ENCODE data around the gene LANCL1. TPM values are rescaled to one million over a fixed set of nuclear protein-coding genes. Genes with fewer than 3 reads are reported as not detected.
A peak's percentile ranks its signal among the peaks of the same experiment; 100 is the strongest.

Gene LANCL1, protein sequence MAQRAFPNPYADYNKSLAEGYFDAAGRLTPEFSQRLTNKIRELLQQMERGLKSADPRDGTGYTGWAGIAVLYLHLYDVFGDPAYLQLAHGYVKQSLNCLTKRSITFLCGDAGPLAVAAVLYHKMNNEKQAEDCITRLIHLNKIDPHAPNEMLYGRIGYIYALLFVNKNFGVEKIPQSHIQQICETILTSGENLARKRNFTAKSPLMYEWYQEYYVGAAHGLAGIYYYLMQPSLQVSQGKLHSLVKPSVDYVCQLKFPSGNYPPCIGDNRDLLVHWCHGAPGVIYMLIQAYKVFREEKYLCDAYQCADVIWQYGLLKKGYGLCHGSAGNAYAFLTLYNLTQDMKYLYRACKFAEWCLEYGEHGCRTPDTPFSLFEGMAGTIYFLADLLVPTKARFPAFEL
- total RNA-seq (10 to 100 TPM; 46.6 to 59.6 (median 53.2) TPM), polyA plus RNA-seq (20.1 TPM)
- long read RNA-seq, donor 1, full-length matches to known transcripts: 84 of 110 reads
- long read RNA-seq, donor 1, partial matches to known transcripts: 12 of 110 reads
- long read RNA-seq, donor 1, other reads (novel, unspliced or antisense): 14 of 110 reads
- long read RNA-seq, donor 2, full-length matches to known transcripts: 26 of 35 reads
- long read RNA-seq, donor 2, partial matches to known transcripts: 7 of 35 reads
- long read RNA-seq, donor 2, other reads (novel, unspliced or antisense): 2 of 35 reads
- long read RNA-seq, donor 3, full-length matches to known transcripts: 156 of 184 reads
- long read RNA-seq, donor 3, partial matches to known transcripts: 8 of 184 reads
- long read RNA-seq, donor 3, other reads (novel, unspliced or antisense): 20 of 184 reads
- long read RNA-seq, donor 4, full-length matches to known transcripts: 43 of 51 reads
- long read RNA-seq, donor 4, partial matches to known transcripts: 8 of 51 reads
- long read RNA-seq, donor 4, other reads (novel, unspliced or antisense): 0 of 51 reads

DNA sequence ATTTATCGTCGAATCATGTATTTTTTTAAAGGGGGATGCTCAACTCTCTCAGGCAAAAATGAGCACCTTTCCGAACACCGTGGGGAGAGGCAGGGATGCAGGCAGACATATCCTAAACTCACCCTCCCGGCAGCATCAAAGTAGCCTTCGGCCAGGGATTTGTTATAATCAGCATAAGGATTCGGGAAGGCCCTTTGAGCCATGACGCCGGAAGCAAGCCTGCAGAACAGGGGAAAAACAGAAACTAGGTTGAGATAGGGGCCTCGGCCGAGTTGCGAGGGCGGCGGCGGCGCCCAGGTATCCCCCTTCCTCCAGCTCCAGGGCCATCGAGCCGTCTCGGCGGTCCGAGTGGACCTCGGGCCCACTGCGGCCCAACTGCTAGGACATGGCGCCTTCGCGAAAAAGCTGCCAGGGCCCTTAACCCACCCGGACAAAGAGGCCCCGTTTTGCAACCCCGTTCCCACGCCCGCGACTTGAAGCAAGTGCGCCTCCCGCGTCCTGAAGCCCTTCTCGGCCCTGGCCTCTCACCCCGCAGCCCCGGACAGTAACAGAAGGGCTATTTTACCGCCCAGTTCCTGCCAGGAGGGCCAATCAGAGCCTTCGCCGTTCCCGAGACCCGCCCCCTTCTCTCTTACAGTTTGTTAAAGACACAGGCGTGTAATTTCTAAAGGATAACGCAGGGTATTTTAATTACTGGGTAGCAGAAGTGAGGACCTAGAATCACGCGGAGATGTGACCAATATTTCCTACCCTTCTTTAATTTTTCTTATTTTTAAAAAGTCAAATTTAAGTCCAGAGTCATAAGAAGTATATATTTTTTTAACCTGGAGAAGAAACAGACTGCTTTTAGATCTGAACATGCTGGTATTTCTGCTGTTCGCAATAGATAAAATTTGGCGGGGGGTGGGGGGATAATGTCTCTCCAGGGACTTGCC is at the start of gene LANCL1:
Gene LANCL1 (minus strand): TSS at position 566 of the 935 bp plus-strand sequence. CDS start 363 bp downstream, at position 203.
- intact Hi-C loops (cut with DNase I): no loop called here
- DNase-seq (peak; percentile 92 to 96 (median 95)), ATAC-seq (peak; percentile 100)
- Histone ChIP-seq H3K27ac (ENCODE audit: low read length) (peak within 1 kb of the TSS; percentile 10), H3K27me3 (ENCODE audit: control insufficient read depth, insufficient read depth) (no peaks in the 10 kb centered on the region), H3K4me3 (ENCODE audit: low read length) (peak within 1 kb of the TSS; percentile 99), H3K4me1 (ENCODE audit: control insufficient read depth, insufficient read depth, low read length) (no peaks in the 10 kb centered on the region), H3K9me3 (ENCODE audit: control insufficient read depth, low read length) (no peaks in the 10 kb centered on the region)
- WGBS: under 1% methylated on average over 49 of the region's 49 CpGs

DNA sequence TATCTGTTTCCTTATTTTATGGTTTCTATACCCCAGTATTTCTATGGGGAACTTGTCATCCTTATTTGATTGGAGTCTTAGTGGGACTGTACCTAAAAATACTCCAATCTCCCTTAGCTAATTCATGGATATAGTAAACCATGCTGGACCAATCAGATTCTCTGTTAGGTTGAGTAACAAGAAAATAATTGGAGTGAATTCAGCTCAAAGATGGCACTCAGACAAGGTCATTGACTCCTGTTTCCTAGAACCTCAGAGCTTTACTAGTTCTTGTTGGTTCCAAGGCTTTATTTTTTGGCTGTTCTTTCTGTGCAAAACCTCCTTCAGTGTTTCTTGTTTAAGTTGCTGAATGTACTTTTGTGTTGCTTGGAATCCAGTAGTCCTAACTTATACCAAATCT is 48.0 kb upstream of the LANCL1 start:
- Histone ChIP-seq H3K4me3 (ENCODE audit: low read length) (no peak overlapping the region), H3K27ac (ENCODE audit: low read length) (no peak overlapping the region), H3K27me3 (ENCODE audit: control insufficient read depth, insufficient read depth) (no peaks in the 10 kb centered on the region), H3K9me3 (ENCODE audit: control insufficient read depth, low read length) (no peaks in the 10 kb centered on the region), H3K4me1 (ENCODE audit: control insufficient read depth, insufficient read depth, low read length) (no peaks in the 10 kb centered on the region)
- no peak for DNase-seq
- intact Hi-C loops (cut with DNase I): no loop called here
- no peak for ATAC-seq

DNA sequence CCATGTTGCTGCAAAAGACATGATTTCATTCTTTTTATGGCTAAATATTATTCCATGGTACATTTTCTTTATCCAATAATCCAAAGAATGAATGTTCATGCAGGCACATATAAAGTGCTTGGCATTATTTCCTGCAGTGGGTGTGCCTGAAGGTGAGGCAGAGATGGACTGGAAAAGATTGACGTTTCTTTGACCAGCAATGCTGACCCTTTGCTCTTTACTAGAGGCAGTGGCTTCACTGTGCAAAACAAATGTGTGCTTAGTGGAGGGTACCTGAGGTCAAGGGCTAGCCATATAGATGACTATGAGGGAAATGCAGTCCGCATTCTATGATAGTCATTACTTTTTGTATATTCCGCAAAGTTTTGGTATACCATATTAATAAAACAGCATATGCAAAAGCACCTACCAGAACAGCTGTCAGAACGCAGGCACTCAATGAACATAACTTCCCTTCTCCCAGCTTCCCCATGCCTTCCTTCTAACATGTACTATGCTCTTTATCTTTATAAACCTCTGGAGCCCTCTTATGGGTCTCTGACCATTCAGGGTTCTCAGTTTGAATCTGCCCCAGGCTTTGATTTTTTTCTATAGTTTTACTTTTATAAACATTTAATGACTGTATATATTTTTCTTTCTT is 47.2 kb upstream of the LANCL1 start:
- Histone ChIP-seq H3K4me1 (ENCODE audit: control insufficient read depth, insufficient read depth, low read length) (no peaks in the 10 kb centered on the region), H3K27me3 (ENCODE audit: control insufficient read depth, insufficient read depth) (no peaks in the 10 kb centered on the region), H3K27ac (ENCODE audit: low read length) (no peak overlapping the region), H3K4me3 (ENCODE audit: low read length) (no peak overlapping the region), H3K9me3 (ENCODE audit: control insufficient read depth, low read length) (no peaks in the 10 kb centered on the region)
- DNase-seq (no peak), ATAC-seq (no peak)
- WGBS: 82% methylated on average over 4 of the region's 4 CpGs
- intact Hi-C loops (cut with DNase I): no loop called here

DNA sequence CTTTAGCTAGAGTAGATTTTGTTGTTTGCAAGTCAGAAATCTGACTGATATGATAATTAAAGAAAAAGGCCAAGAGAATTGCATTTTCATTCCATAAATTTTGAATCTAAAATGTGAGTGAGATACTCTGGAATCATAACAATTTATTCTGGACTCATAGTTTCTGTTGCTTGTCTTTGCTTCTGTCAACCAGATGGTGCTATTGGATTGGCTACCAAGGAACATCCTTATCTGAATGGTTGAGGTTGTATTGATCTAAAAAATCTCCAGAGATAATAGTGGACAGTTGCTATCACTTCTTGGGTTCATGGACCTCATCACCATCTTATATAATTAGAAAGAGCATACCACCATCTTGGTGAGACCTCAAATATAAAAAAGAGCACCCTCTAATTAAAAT is 45.8 kb upstream of the LANCL1 start:
- intact Hi-C loops (cut with DNase I): no loop called here
- Histone ChIP-seq H3K4me3 (ENCODE audit: low read length) (no peak overlapping the region), H3K27ac (ENCODE audit: low read length) (no peak overlapping the region), H3K4me1 (ENCODE audit: control insufficient read depth, insufficient read depth, low read length) (no peaks in the 10 kb centered on the region), H3K27me3 (ENCODE audit: control insufficient read depth, insufficient read depth) (no peaks in the 10 kb centered on the region), H3K9me3 (ENCODE audit: control insufficient read depth, low read length) (no peaks in the 10 kb centered on the region)
- ATAC-seq (no peak), DNase-seq (no peak)

DNA sequence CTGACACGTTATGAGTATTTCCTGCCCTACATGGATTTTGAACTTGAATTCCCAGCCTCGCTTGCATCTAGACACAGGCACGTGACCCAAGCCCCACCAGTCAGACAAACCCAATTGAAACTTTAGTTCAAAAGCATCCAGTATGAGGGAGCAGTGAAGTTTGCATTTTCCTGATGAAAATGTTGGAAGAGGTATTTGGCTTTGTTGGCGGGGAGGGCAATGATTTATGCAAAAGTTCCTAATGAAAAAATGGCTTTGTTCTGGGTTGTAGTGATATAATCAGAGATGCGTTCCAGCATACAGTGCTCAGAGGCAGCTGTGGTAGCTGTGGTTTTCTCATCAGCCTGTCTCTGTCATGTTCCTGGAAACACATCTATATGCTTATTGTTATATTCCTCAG is 43.0 kb upstream of the LANCL1 start:
- H3K4me3 ChIP-seq (ENCODE audit: low read length): no peak overlapping the region
- ATAC-seq: no peak
- no peaks in the 10 kb centered on the region for H3K27me3 ChIP-seq (ENCODE audit: control insufficient read depth, insufficient read depth)
- 75% methylated on average over 5 of the region's 5 CpGs for WGBS
- no peaks in the 10 kb centered on the region for H3K9me3 ChIP-seq (ENCODE audit: control insufficient read depth, low read length)
- intact Hi-C loops (cut with DNase I): no loop called here
- H3K27ac ChIP-seq (ENCODE audit: low read length): no peak overlapping the region
- no peak for DNase-seq
- no peaks in the 10 kb centered on the region for H3K4me1 ChIP-seq (ENCODE audit: control insufficient read depth, insufficient read depth, low read length)

DNA sequence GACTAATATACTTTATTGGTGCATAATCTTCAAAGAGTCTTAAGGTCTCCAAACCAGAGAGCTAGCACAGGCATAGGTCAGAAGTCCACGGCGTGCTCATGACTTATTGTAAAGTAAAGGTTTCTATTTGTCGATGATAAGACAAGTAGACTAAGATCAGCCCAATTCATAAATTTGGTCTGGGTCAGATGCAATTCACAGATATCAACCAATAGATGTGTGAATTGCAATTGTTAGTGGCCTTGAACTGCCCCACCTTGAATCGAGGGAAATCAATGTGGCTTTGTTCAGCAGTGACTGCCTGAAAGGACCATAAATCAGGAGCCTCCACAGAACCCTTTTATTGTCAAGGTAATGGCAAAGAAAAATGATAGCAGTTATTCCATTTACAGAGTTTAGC is 40.7 kb upstream of the LANCL1 start:
- intact Hi-C loops (cut with DNase I): no loop called here
- 90% methylated on average over 4 of the region's 4 CpGs for WGBS
- H3K4me3 ChIP-seq (ENCODE audit: low read length): no peak overlapping the region
- DNase-seq: no peak
- H3K27me3 ChIP-seq (ENCODE audit: control insufficient read depth, insufficient read depth): no peaks in the 10 kb centered on the region
- H3K4me1 ChIP-seq (ENCODE audit: control insufficient read depth, insufficient read depth, low read length): no peaks in the 10 kb centered on the region
- no peaks in the 10 kb centered on the region for H3K9me3 ChIP-seq (ENCODE audit: control insufficient read depth, low read length)
- H3K27ac ChIP-seq (ENCODE audit: low read length): no peak overlapping the region
- ATAC-seq: no peak

DNA sequence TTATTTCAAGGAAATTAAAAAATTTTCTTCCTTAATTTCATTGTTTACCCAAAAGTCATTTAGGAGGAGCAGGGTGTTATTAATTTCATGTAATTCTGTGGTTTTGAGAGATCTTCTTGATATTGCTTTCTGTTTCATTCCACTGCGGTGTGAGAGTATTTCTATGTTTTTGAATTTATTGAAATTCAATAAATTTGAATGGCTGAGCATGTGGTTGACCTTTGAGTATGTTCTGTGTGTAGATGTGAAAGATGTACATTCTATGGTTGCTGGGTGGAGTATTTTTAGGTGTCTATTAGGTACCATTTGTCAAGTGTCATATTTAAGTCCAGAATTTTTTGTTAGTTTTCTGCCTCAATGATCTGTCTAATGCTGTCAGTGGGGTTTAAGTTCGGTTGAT is 39.4 kb upstream of the LANCL1 start:
- no peaks in the 10 kb centered on the region for H3K27me3 ChIP-seq (ENCODE audit: control insufficient read depth, insufficient read depth)
- ATAC-seq: no peak
- H3K27ac ChIP-seq (ENCODE audit: low read length): no peak overlapping the region
- no peak for DNase-seq
- H3K9me3 ChIP-seq (ENCODE audit: control insufficient read depth, low read length): no peaks in the 10 kb centered on the region
- H3K4me1 ChIP-seq (ENCODE audit: control insufficient read depth, insufficient read depth, low read length): no peaks in the 10 kb centered on the region
- 58% methylated on average over 2 of the region's 2 CpGs for WGBS
- intact Hi-C loops (cut with DNase I): no loop called here
- H3K4me3 ChIP-seq (ENCODE audit: low read length): no peak overlapping the region

DNA sequence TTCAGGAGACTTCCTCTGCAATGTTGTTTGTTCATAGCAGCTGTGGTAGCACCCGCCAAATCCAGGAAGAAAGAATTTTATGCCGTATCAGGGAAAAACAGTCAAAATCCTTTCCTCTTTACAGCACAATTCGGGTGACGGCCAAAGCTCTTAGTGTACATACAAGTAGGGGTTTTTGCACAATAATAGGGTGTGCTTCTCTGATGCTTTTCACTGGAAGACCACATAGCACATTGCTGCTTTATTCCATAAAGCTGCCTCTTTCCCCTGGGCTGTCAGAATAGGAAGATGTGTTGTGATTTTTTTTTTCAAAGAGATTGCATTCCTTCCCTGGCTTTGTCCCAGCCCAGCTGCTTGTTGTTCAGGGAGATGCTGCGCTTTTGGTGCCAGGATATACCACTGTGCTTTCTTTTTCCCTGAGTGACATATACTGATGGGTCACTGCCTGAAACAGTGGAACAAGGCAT is 27.2 kb upstream of the LANCL1 start:
- ATAC-seq (no peak), DNase-seq (no peak)
- Histone ChIP-seq H3K27me3 (ENCODE audit: control insufficient read depth, insufficient read depth) (no peaks in the 10 kb centered on the region), H3K9me3 (ENCODE audit: control insufficient read depth, low read length) (no peaks in the 10 kb centered on the region), H3K4me3 (ENCODE audit: low read length) (no peak overlapping the region), H3K27ac (ENCODE audit: low read length) (no peak overlapping the region), H3K4me1 (ENCODE audit: control insufficient read depth, insufficient read depth, low read length) (no peaks in the 10 kb centered on the region)
- intact Hi-C loops (cut with DNase I): no loop called here
- WGBS: 27% methylated on average over 5 of the region's 5 CpGs

DNA sequence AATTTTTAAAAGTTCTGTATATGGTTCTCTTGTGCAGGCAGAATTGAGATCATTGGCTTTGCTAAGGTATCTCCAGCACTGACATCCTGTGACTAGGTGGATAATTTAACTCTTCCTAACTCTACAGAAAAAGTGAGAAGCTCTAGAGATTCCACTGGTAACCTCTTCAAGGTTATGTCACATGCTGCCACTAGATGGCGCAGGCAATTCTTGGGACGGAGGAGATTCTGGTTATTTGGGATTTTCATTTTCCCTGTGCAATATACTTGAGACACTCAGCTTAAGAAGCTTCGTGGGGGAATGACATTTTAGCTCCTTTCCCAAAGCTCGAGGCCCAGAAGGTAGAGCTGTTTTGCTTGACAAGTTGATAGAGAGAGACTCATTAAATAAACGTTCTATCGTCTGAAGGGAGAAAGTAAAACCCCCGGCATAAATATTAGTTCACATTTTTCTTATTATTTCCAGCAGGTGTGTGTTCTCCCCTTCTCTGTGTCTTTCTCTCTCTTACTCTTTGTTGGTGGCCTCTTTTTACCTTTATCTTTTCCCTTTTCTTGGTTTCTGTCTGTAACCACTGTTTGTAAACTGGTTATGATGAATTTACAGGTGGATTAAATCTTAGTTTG is 26.6 kb upstream of the LANCL1 start:
- no peaks in the 10 kb centered on the region for H3K9me3 ChIP-seq (ENCODE audit: control insufficient read depth, low read length)
- WGBS: 32% methylated on average over 7 of the region's 7 CpGs

DNA sequence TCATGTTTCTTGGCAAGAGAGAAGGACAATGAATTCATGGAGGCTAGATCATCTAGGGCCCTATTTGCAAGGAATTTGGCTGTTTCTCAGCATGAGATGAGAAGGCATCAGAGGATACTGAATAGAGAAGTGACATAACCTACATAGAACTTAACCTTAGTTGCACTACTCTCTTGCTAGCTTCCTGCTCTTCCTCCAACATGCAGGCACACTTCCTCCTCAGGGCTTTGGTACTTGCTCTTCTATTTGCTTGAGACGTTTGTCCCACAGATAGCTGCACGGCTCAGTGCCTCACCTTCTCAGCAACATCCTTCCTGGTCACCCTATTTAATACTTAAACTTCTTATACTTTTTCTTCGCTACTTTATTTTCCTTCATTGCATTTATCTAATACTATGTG is 20.0 kb upstream of the LANCL1 start:
- ATAC-seq (no peak), DNase-seq (no peak)
- Histone ChIP-seq H3K9me3 (ENCODE audit: control insufficient read depth, low read length) (no peaks in the 10 kb centered on the region), H3K4me3 (ENCODE audit: low read length) (no peak overlapping the region), H3K4me1 (ENCODE audit: control insufficient read depth, insufficient read depth, low read length) (no peaks in the 10 kb centered on the region), H3K27me3 (ENCODE audit: control insufficient read depth, insufficient read depth) (no peaks in the 10 kb centered on the region), H3K27ac (ENCODE audit: low read length) (no peak overlapping the region)
- WGBS: 58% methylated on average over 3 of the region's 3 CpGs
- intact Hi-C loops (cut with DNase I): no loop called here

More for the DNA sequence above, 26.6 kb upstream of the LANCL1 start:
- H3K27ac ChIP-seq (ENCODE audit: low read length): no peak overlapping the region
- ATAC-seq: peak; percentile 57 to 62
- H3K4me3 ChIP-seq (ENCODE audit: low read length): no peak overlapping the region
- no peaks in the 10 kb centered on the region for H3K4me1 ChIP-seq (ENCODE audit: control insufficient read depth, insufficient read depth, low read length)
- peak in 2 of 3 donors; percentile 27 to 44 for DNase-seq
- intact Hi-C loops (cut with DNase I): no loop called here
- no peaks in the 10 kb centered on the region for H3K27me3 ChIP-seq (ENCODE audit: control insufficient read depth, insufficient read depth)
